Skin of body (tissue), 2 donors: ENCODE results near the gene CDON. TPM values are rescaled to one million over a fixed set of nuclear protein-coding genes. Genes with fewer than 3 reads are reported as not detected.
A peak's percentile ranks its signal among the peaks of the same experiment; 100 is the strongest.
"Not testable (repeated sequence)": the region's sequence is repeated elsewhere in the genome, so short reads cannot be mapped to it uniquely, and the experiment has no call there.

Experiments used
- DNase-seq: peaks from one replicate; lab custom pipeline; 2025; lab: John Stamatoyannopoulos, UW
- total RNA-seq: library from RNA; depleted of rRNA; stranded (reverse); fragments of >200 nt; gene quantifications from one replicate; pipeline ENCODE4 v1.2.3, GENCODE V29; 2014

The CDON gene
- total RNA-seq, 1 donor from 2014 or later, result 71.8 TPM

- no peak for DNase-seq
Measured at GRCh38 chr11:126046570-126047195, 16.0 kb downstream of the CDON start.

DNA sequence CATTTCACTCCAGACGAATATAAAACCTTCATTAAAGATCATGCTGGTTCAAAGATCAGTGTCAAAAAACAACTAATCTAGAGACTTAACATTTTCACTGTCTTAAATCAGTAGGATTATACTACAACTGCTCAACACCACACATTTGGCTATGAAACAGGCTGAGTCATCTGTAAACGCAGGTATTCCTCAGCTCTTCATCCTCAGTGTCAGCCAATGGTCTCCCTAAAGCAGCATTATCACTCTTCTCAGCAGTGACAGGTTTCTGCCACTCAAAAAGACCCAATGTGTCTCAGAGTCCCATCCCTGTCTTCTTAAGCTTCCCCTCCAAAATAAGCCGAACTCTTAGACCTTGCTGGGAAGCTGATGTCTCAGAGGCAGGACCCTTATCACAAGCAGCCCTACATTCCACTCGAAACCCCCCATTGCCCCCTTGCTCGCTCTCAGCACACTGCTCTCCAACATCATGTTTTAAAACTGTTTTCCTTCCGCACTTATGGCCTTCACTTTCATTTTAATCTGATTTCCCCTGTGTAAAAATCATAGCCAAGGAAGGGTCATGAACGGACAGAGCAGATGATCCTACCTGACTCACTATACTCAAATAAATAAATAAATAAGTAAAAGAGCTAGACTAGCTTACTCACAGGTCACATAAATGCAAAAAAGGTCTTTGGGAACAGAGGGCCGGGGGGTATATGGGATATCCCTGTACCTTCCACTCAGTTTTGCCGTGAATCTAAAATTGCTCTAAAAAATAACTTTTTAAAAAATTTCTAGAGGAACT, 23.0 kb downstream of the CDON start:
- no peak for DNase-seq

DNA sequence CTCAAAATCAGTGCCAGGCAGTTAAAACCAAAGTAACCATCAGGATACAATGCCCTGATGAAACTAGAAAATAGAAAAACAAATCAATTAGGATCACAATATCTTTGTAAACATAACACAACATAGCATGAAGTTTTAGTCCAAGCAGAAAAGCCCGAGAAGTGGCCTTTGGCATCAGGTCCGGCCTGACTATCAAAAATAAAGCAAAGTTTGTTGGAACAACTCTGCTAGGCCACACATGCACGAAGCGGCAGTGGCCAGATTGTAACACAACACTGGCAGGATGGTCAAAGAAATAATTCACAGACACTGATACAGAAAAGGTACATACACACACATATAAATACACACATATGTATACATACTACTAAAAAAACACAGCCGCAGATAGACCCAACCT, 26.9 kb downstream of the CDON start:
- no peak for DNase-seq

- DNase-seq, result no peak
Measured at GRCh38 chr11:126034933-126035425, 27.7 kb downstream of the CDON start.

DNA sequence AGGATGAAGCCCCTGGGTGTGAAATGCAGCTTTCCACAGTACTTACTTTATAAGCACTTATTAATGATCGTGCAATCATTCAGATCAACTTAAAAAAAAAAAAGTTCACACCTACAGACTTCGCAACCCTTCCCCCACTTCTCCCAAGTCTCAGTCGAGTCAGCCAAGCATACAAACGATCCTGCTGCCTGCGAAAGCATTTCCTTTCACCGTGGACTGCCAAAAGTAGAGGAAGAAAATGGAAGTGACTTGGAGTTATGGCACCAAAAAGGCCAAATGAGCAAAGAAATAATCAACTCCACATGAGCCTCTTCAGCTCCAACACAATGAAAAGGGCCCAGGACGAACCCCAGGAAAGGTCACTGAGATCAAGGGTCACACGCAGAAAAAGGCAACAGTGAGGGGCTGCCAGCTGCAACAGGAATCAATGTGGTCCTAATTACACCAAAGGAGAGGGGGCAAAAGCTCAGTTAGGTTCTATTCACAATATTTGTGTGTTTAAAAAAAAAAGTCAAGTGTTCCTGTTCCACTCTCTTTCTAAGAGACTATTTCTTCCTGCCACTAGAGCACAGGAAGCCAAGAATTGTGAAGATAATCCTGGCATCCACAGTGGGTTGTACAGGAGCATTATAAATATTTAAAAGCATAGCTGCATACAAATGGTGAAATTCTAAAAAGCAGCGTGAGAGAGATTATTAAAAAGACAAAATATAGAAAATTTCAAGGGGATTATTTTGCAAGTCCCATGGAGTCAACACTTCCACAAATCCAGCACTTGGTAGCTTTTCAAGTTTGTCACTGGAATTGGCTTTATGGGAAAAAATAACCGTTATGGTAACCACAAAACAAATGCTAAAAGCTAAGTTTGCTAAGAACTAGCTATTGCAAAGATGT, 28.4 kb downstream of the CDON start:
- DNase-seq, result peak; percentile 34

- no peak for DNase-seq
Measured at GRCh38 chr11:126032375-126032774, 30.3 kb downstream of the CDON start.

DNA sequence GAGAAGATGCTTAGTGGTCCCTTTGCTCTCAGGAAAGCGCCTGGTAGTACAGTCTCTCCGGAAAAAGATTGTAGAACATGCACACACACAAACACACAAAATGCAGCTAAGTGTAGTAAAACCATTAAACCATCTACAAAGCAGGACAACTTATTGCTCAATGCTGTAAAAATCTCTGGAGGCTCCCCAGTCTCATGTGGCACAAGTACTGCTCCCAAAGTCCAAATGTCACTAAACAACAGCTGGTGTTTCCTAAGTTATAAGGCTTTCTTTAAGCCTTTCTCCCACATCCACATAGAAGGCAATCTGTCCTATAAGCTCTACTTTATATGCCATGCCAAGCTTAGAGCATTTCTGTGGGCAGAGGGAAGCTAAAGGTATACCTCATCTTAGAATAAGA, 32.9 kb downstream of the CDON start:
- no peak for DNase-seq

DNA sequence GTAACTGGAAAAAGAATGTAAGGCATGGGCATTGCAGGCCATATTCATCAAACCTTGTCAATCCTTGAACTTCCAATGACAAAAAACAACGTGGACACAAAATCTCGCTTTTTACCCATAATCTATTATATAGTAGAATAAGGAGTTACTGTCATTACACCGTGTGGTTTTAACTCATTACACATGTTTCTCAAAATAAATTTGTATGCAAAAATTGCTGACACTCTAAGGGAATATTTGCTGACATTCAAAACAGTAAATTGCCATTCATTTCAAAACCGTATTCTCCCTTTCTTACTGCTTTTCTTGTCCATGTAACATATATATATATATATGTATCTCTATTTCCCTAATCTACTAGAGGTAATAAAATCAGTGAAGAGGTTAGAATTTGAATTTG, 33.4 kb downstream of the CDON start:
- DNase-seq, result peak; percentile 28

DNA sequence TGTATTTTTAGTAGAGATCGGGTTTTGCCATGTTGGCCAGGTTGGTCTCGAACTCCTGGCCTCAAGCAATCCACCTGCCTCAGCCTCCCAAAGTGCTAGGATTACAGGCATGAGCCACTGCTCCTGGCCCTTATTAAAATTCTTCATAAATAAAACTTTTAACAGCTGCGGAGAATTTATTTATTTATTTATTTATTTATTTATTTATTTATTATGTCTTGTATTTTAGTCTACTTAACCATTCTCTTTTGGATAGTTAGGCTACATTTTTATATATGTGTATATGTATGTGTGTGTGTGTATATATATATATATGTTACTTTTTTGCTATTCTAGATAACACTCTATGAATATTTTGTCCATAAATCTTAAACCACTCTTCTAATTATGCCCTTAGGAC, 34.1 kb downstream of the CDON start:
- DNase-seq, result not testable (repeated sequence)

DNA sequence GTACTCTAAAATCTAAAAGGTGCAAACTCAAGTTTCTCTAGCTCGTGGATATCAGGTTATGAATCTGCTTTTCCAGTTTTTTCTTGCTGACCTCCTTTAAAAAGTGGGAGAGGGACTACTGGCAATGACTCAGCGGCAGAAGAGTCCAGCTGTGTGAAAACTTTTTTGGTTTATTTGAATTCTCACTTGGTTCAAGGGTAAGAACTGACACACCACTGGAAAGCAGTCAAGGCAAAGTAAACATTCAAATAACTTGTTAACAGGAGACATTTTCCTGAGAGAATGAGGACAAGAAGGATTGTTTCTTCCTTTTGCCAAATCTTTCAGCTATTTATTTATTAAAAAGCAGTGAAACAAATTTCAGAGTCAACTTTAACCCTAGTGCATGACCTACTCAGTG, 36.1 kb downstream of the CDON start:
- peak; percentile 20 for DNase-seq

DNA sequence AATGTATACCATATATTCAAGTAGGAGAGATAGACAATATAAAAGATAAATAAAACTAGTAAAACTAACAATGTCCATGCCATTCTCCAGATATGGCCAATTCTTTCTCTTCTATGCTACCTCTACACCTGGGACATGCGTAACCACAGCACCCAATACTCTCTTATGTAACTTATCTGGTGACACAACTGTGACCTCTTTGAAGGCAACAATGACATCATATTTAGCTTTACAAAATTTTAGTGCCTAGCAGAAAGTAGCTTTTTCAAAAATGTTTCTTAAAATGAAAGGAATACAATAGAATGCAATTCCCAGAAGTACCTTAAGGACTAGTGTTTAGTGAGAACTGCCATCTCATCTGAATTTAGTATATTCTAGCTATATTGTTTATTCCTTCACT, 36.8 kb downstream of the CDON start:
- no peak for DNase-seq

DNA sequence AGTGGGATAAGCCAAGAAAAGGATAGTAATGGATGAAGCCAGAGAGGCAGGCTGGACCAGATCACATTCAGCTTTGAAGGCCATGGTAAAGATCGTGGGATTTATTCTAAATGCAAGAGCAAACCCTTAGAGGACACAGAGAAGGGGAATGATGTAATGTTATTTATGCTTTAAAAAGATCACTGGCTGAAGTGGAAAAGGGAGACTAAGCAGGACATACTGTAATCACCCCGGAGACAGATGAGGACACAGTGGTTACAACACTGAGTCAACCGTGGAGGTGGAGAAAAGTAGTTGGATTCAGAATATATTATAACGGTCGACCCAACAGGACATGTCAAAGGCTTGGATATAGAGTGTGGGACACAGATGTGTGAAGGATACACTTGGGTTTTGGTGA, 38.5 kb downstream of the CDON start:
- DNase-seq, result no peak

DNA sequence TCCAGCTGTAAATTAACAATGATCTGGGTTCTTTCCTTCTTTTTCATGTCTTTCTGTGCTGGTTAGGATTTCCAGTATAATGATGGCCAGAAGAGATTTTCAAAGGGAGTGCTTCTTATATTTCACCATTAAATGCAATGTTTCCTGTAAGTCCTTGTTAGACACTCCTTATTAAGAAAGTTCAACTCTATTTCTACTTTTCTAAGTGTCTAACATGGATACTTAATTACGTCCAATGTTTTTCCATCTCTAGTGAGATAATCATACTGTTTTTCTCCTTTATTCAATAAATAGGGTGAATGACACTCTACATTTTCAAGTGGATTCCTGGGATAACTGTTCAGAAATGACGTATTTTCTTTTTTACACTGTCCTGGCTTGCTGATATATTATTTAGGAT, 49.8 kb downstream of the CDON start:
- DNase-seq, result no peak

DNA sequence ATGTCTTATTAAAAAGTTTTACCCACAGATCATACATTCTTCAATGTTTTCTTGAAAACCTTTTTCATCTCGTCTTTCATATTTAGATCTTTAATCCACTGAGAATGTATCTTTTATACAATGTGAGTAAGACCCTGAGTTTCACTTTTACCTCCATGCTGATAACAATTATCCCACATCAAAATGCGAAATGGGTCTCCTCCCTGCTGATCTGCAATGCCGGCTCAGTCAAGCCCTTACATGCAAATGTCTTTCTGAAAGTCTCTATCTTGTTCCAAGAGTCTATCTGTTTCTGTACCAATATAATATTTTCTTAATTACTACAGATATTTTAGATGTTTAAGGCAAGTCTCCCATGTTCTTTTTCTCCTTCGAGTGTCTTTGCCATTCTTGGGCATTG, 50.9 kb downstream of the CDON start:
- no peak for DNase-seq

- no peak for DNase-seq
Measured at GRCh38 chr11:126011265-126011664, 51.4 kb downstream of the CDON start.

- DNase-seq, result no peak
Measured at GRCh38 chr11:126008956-126009355, 53.7 kb downstream of the CDON start.

DNA sequence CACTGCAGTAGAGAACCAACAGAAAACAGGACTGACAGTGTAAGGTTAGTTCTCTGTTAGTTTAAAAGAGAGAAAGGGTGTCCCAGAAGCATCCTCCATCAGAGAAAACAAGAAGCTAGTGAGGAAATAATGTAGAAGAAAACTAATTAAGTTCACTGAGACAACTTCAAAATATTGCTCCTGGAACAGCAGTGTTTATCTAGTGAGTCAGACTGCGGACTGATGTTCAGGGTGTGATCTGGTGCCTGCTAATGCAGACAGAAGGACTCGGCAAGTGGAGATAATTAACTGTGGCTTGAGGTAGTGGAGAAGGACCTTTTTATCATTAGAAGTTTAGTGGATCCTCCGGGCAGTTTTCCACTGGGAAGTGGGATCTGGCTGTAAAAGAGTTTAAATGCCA, 55.4 kb downstream of the CDON start:
- no peak for DNase-seq

DNA sequence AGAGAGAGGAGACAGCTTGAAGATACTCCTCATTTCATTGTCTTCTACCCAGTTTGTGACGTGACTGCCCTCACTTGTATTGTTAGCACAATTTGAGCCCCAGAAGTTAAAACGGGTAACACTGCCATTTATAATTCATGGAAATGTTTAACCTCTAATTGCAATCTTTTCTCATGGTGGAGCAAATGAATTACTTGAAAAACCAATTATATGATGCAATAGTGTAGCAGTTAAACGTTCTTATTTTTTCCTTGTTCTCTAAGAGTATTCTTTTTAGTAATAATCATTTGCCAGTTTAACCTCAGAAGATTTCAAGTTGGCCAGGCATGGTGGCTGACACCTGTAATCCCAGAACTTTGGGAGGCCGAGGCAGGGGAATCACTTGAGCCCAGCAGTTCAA, 56.6 kb downstream of the CDON start:
- DNase-seq, result no peak

DNA sequence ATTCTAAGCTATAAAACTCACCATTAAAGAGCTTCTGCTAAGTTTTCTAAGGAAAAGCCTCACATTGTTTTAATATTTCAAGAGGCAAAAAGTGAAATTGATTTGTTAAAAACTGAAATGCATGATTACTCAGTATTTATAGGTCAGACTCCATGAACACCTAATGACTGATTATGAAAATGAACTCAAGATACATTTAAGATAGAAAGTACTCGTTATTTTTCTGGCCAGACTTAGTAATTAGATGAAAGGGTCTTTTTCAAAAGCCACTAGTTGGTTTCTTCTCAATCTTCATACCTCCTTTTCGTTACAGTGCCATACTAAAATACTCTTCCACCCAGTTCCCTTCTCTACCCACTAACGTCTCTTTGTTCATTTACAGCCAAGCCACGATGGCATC, 60.5 kb downstream of the CDON start:
- no peak for DNase-seq

- DNase-seq, result peak; percentile 42
Measured at GRCh38 chr11:125999234-125999880, 63.3 kb downstream of the CDON start.

GRCh38 chr11:125998267-125998666, 64.4 kb downstream of the CDON start:
- DNase-seq, result no peak

DNA sequence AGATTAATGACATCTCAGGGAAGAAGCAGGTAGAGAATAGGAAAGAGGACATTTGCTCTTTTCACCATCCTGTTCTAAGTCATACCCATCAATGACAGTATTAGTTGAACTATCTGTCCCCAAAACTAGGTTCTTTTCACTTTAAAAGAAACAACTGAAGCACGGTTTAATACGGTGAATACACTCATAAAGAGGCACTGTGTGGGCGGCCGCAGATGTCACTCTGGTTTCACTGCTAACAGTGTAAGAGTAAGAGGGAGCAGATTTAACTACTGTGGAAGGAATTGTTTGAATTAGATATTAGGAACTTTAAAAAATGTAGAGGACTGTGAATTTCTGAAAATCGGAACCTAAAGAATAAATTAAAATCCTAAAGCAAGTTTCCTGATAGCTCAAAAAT, 67.4 kb downstream of the CDON start:
- DNase-seq, result no peak
